MV-4-11 (cell line): ENCODE measurements around the gene NT5DC4.

Experiments used
- DNase-seq: peaks from one replicate; lab custom pipeline; 2025; lab: John Stamatoyannopoulos, UW

Gene NT5DC4

DNA sequence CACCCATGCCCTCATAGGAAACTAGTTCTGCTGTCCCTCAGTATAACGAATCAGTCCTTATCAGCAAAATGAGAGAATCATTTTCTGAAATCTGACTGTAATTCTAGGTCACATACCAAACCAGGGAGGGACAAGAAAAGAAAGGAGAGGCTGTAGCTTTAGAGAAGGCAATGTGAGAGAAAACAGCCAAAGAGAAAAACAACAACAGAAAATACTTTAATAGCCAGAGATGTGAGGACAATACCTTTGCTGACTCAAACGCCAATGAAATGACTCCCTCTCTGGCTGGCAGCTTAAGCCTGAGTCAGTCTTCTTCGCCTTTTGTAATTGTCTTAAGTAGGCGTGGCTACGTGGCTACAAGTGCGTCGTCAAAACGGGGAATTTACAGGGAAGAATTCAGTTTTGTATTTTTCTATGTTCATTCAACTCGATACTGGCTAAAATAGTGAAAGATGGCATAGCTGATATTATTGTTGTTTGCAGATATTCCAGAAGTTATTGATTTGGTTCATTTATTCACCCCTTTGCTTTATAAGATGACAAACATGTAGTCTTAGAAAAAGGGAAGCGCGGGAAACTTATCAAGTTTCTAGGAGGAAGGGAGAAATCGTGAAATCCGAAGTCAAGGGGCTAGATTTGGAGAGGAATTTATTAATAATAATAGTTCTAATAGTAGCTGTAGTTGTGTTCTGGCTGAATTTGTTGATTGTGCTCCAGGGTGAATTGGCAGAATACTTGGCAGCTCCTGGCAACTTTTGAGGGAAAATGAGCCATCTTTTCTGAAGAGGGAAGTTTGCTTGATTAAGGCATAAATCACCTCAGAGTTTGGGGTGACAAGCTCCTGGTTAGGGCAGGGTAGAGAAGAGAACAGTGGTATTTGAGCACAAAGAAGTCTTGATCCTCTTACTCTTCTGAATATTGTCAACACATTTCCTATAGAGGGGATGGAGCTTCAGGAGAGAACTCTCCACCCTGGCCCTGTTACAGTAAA lies 63.7 kb downstream of the NT5DC4 start, which contains the start of gene IL1A:
IL1A (minus strand) TSS at position 295 of the 991 bp plus-strand sequence. CDS start 723 bp downstream, outside the sequence.
- peak; percentile 71 for DNase-seq

DNA sequence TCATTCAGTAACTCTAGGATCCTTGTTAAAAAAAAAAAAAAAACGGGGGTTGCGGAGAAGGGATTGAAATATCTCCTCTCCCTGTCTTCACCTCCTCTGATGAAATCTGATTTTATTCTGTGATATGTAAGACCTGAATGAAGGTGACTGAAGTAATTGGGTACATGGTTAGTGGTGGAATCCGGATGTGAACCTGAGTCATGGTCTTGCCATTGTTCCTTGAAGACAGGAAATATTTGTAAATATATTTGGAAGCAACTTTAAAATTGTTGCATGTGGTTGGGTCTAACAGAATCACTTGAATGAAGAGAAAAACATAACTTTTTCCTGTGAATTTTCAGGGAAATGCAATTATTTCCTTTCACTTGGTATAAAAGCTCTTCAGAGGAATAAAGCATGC lies 66.5 kb downstream of the NT5DC4 start:
- DNase-seq = no peak

DNA sequence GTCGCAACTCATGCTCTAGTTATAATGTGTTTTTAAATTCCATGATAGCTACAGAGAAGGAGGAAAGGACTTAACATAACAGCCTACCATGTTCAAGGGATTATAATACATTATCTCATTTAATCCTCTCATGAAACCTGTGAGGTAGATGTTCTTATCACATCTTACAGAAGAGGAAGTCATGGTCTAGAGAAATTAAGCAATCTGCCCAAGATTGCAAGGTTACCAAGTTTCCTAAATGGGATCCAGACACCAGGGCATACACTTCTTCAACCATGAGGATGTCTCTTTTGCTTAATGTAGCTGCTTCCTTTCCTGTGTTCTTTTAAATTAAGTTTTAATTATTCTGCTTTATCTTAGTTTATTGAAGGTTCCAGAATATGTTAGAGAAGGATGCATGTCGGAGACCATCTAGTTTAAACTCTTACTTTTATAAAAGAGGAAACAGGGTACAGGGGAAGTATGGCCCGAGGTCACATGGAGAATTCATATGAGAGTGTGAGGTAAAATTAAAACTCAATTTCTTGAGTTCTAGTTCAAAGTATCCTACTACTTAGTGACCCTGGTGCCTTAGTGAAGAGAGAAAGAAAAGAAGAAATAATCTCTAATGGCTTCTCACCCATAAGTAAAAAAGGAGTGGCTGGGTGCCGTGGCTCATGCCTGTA lies 67.0 kb downstream of the NT5DC4 start:
- peak; percentile 94 for DNase-seq

DNA sequence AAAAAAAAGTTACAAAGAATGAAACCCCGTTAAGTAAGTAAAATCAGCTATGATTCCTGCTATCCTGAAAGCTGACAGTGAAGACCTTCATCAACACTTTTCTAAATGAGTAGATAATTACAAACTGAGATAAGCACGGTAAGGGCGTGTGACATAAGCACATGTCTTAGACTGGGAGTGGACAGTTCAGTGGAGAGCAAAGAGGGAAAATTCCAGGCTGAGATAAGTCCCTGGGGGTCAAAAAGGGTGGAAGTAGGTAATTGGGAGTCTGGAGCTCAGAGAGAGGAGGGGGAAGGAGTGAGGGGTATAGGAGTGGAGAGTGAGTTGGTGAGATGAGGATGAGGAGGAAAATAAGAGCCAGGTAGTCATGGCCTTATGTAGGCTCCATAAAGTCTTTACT lies 67.8 kb downstream of the NT5DC4 start:
- no peak for DNase-seq
